HEK293 (cell line): ENCODE data around the gene CLEC4E.

Experiments used
- CTCF ChIP-seq: fragments of 450-650 bp; formaldehyde crosslinking; IDR thresholded peaks from 2 replicates; pipeline ENCODE4 v1.5.1; 2016; ENCODE audit warnings: missing biosample characterization, missing genetic modification characterization
- ELK4 ChIP-seq: IDR thresholded peaks from 2 replicates; pipeline ENCODE4 v1.6.1; 2011; ENCODE audit warnings: mild to moderate bottlenecking, low read depth, low read length, borderline replicate concordance
- KLF7 ChIP-seq: fragments of 450-650 bp; formaldehyde crosslinking; IDR thresholded peaks from 2 replicates; pipeline ENCODE4 v1.5.1; 2016; ENCODE audit warnings: missing biosample characterization, missing genetic modification characterization, borderline replicate concordance
- KLF9 ChIP-seq: fragments of 450-650 bp; formaldehyde crosslinking; IDR thresholded peaks from 2 replicates; pipeline ENCODE4 v1.5.1; 2016; ENCODE audit warnings: missing biosample characterization, missing genetic modification characterization, low read depth
- TCF7L2 ChIP-seq: IDR thresholded peaks from 2 replicates; pipeline ENCODE4 v1.6.1; 2011; ENCODE audit warnings: low read depth, mild to moderate bottlenecking, inconsistent platforms, low read length, moderate library complexity, borderline replicate concordance
- ZBTB10 ChIP-seq: fragments of 450-650 bp; formaldehyde crosslinking; IDR thresholded peaks from 2 replicates; pipeline ENCODE4 v1.5.1; 2016; ENCODE audit warnings: missing biosample characterization, missing genetic modification characterization
- ZBTB11 ChIP-seq: fragments of 450-650 bp; formaldehyde crosslinking; conservative IDR thresholded peaks from 2 replicates; pipeline ENCODE4 v1.5.1; 2016; ENCODE audit warnings: low read depth, missing biosample characterization, missing genetic modification characterization
- ZNF274 ChIP-seq, 2 experiments: fragments of 200-500 bp in 1 of 2; fragments of 450-650 bp in 1 of 2; sonication (Bioruptor generic) in 1 of 2; formaldehyde crosslinking in 1 of 2; IDR thresholded peaks; 2 replicates each; pipeline versions ENCODE4 v1.5.1 to v1.6.1; 2014 to 2016; ENCODE audit warnings: borderline replicate concordance in 1 of 2, inconsistent platforms in 1 of 2, low read length in 1 of 2, missing biosample characterization in 1 of 2, missing genetic modification characterization in 1 of 2
- ZNF280C ChIP-seq: fragments of 450-650 bp; formaldehyde crosslinking; IDR thresholded peaks from 2 replicates; pipeline ENCODE4 v1.5.1; 2016; ENCODE audit warnings: missing biosample characterization, missing genetic modification characterization
- ZNF580 ChIP-seq: fragments of 450-650 bp; formaldehyde crosslinking; IDR thresholded peaks from 2 replicates; pipeline ENCODE4 v1.5.1; 2016; ENCODE audit warnings: missing biosample characterization, missing genetic modification characterization
- ZNF626 ChIP-seq: fragments of 450-650 bp; sonication (Bioruptor Pico); formaldehyde crosslinking; IDR thresholded peaks from 2 replicates; pipeline ENCODE4 v1.5.1; 2018; ENCODE audit warnings: missing biosample characterization, missing genetic modification characterization, inconsistent platforms

GRCh38 chr12:8564656-8565055 lies 24.0 kb upstream of the CLEC4E start:
- TF ChIP-seq ZNF626 (tag by site-specific recombination) (no peak), KLF7 (no peak), ZNF280C (tag by site-specific recombination) (no peak), CTCF (tag by site-specific recombination) (no peak), TCF7L2 (no peak), ZBTB10 (tag by site-specific recombination) (no peak), ZBTB11 (tag by site-specific recombination) (no peak), ELK4 (no peak), ZNF274 (IDR thresholded peaks at IDR 0.05; ENCODE audit: low read length) (no peak), ZNF274 (tag by site-specific recombination; IDR thresholded peaks at IDR 0.05; ENCODE audit: borderline replicate concordance) (no peak), KLF9 (tag by site-specific recombination) (no peak), ZNF580 (tag by site-specific recombination) (no peak)
